Psoas muscle (tissue), 8 donors: ENCODE measurements around the gene HBB. TPM values are rescaled to one million over a fixed set of nuclear protein-coding genes. Genes with fewer than 3 reads are reported as not detected.

ENCODE experiments used
- ATAC-seq, 4 donors: fragments of 200-7000 bp; cut with Tn5 transposase; one replicate each; pipeline ENCODE4 v1.9.1; 2020; ENCODE audit warnings: moderate library complexity in 3 of 4, mild to moderate bottlenecking in 2 of 4
- DNase-seq, 2 donors: peaks; one replicate each; pipeline ENCODE4 v3.0.0-alpha.2; 2020
- H3K27ac ChIP-seq: fragments of 200-600 bp; one replicate; pipeline ENCODE4 v1.8.0; 2022
- H3K27me3 ChIP-seq, 3 donors: fragments of 200-600 bp in 1 of 3; one replicate each; pipeline versions ENCODE4 v1.6.1 to v1.8.0; 2013 to 2022; ENCODE audit warnings: low read length in 2 of 3, mild to moderate bottlenecking in 2 of 3, moderate library complexity in 1 of 3; ENCODE audit not compliant: insufficient read depth in 3 of 3
- H3K36me3 ChIP-seq, 2 donors: fragments of 200-600 bp in 1 of 2; one replicate each; pipeline versions ENCODE4 v1.6.1 to v1.8.0; 2013 to 2022; ENCODE audit warnings: low read depth in 1 of 2, mild to moderate bottlenecking in 1 of 2, moderate library complexity in 1 of 2; ENCODE audit not compliant: insufficient read depth in 1 of 2
- H3K4me1 ChIP-seq: fragments of 200-600 bp; one replicate; pipeline ENCODE4 v1.8.0; 2022
- H3K4me3 ChIP-seq: fragments of 200-600 bp; one replicate; pipeline ENCODE4 v1.8.0; 2022; ENCODE audit warnings: mild to moderate bottlenecking
- H3K9me3 ChIP-seq: fragments of 200-600 bp; one replicate; pipeline ENCODE4 v1.8.0; 2022
- WGBS, 3 donors: extraction: QIAGEN DNeasy Blood & Tissue Kit; methylation state at CpG; one replicate each; pipeline versions ENCODE4 v1.1.6 to v1.1.7; 2013; 5-methylcytosine and 5-hydroxymethylcytosine counted together
- intact Hi-C, 2 donors: fragments of 100-400 bp; cut with DNase I; formaldehyde crosslinking; loops; one replicate each; pipeline versions ENCODE4 v1.11.0 to v1.14.2; 2022
- polyA plus RNA-seq, 3 donors: library from polyadenylated mRNA; stranded (reverse); fragments of 200-250 nt; gene quantifications; one replicate each; pipeline ENCODE4 v1.2.3, GENCODE V29; 2013
- total RNA-seq, 4 donors: library from RNA; stranded (reverse); fragmentation: NEBNext Ultra II Directional in 2 of 4; extraction: Animal tissue kit (Norgen Biotek cat#: 25700) in 2 of 4; gene quantifications; one replicate each; pipeline versions ENCODE4 v1.2.1 to v1.2.4, GENCODE V29; 2021 to 2023
- TF ChIP-seq, protein P1 (sequence below): fragments of 200-600 bp; IDR thresholded peaks from one replicate; pipeline ENCODE4 v1.8.0; 2022; ENCODE audit warnings: antibody characterized with exemption
- donor health status: healthy with polysubstance abuse.
- donor health status: DM: no; HTN: no; CAD: no; lungs with moderate emphysema.
- donor health status: Bipolar disorder and iron deficiency.
- donor health status: healthy.
- donor health status: DM: yes; HTN: yes; CAD: no.
- donor health status: DM: no; HTN: no; CAD: no.
- donor health status: DM: no; HTN: no; CAD: no.
- donor health status: DM: yes; HTN: yes; CAD: no.

The HBB gene
- total and polyA plus RNA-seq, 7 donors: 7.8 to 2,413 (median 22.9) TPM

DNA sequence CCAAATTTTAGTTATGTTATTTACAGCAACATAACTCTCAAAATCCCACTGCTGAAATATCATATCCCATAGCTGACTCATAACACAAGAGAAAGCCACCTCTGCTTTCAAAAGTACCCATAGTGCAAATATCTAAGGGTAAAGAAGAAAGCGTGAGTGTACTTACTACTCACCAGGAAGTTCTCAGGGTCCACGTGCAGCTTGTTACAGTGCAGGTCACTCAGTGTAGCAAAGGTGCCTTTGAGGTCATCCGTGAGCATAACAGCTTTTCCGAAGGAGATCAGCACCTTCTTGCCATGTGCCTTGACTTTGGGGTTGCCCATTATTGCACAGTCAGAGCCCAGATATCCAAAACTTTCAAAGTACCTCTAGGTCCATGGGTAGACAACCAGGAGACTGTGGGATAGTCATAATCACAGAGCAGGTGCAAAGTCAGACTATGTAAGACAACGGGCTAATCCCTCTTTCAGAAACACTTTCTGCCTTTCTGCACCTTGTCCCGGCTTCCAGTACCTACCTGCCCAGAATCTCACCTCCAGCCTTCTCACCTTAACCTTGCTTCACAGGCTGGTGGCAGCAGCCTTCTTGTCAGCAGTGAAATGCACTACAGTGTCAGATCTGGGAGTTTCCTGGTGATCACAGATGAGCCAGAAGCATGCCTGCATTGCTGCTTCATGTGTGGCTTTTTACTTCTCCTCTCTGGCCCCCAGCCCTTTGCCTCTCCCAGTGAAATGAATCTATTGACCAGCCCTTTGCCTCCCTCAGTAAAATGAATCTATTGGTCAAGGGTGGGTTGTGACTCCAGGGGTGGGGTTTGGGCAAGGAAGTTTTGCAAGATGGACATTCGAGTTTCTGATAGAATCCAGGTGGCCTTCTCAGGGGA is 16.3 kb upstream of the HBB start:
- ATAC-seq (no peak), DNase-seq (no peak)
- H3K4me3 ChIP-seq: no peak overlapping the region
- H3K27ac ChIP-seq: no peak overlapping the region
- no peaks in the 10 kb centered on the region for H3K36me3 ChIP-seq
- 65 to 72% (median 71%) methylated on average over 7 of the region's 7 CpGs for WGBS, 3 donors
- no peaks in the 10 kb centered on the region for H3K4me1 ChIP-seq
- no peaks in the 10 kb centered on the region for H3K9me3 ChIP-seq
- TF ChIP-seq, protein P1, sequence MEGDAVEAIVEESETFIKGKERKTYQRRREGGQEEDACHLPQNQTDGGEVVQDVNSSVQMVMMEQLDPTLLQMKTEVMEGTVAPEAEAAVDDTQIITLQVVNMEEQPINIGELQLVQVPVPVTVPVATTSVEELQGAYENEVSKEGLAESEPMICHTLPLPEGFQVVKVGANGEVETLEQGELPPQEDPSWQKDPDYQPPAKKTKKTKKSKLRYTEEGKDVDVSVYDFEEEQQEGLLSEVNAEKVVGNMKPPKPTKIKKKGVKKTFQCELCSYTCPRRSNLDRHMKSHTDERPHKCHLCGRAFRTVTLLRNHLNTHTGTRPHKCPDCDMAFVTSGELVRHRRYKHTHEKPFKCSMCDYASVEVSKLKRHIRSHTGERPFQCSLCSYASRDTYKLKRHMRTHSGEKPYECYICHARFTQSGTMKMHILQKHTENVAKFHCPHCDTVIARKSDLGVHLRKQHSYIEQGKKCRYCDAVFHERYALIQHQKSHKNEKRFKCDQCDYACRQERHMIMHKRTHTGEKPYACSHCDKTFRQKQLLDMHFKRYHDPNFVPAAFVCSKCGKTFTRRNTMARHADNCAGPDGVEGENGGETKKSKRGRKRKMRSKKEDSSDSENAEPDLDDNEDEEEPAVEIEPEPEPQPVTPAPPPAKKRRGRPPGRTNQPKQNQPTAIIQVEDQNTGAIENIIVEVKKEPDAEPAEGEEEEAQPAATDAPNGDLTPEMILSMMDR: no peak
- intact Hi-C loops: no loop called here
- no peaks in the 10 kb centered on the region for H3K27me3 ChIP-seq

DNA sequence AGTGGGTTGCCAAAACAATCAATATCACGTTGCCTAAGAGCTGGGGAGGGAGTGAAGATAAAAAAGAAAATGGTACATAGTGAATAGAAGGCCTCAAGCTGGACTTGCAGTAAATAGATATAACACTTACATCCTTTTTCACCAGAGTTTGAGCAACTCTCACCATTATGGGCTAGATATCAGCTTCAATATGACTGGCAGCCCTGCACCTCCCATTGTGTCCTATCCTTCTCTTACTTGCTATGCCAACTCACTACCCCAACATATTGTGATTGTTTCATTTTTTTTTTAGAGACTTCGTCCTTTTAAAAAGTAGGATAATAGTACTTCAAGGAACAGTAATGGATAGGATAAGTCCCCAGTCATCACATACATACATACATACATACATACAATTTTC is 15.3 kb upstream of the HBB start:
- ATAC-seq (no peak), DNase-seq (no peak)
- Histone ChIP-seq H3K4me3 (no peak overlapping the region), H3K36me3 (no peaks in the 10 kb centered on the region), H3K27ac (no peak overlapping the region), H3K9me3 (no peaks in the 10 kb centered on the region), H3K4me1 (no peaks in the 10 kb centered on the region), H3K27me3 (no peaks in the 10 kb centered on the region)
- intact Hi-C loops: no loop called here
- 70 to 72% (median 72%) methylated on average over 2 of the region's 2 CpGs for WGBS, 3 donors
- TF ChIP-seq, protein P1: no peak

DNA sequence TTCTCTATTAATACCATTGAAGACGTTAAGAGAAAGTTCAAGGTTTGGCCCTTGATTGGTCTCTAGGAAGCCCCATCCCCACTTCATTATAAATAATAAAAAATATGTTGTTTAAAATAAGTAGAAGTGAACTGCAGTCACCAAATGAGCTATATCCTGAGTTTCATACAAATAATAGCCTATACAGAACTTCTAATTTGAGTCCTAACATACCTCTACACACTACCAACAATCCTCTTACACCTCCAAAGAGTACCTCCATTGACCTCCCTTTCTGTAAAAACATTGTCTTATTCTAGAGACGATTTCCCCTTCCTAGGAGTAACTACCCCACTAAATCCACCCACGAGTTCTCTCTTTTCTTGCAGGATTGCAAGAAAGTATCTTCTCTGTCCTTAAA is 14.6 kb upstream of the HBB start:
- Histone ChIP-seq H3K27ac (no peak overlapping the region), H3K4me1 (no peaks in the 10 kb centered on the region), H3K4me3 (no peak overlapping the region), H3K36me3 (no peaks in the 10 kb centered on the region), H3K9me3 (no peaks in the 10 kb centered on the region), H3K27me3 (no peaks in the 10 kb centered on the region)
- 57 to 63% (median 62%) methylated on average over 3 of the region's 3 CpGs for WGBS, 3 donors
- DNase-seq (no peak), ATAC-seq (no peak)
- TF ChIP-seq, protein P1: no peak
- intact Hi-C loops: no loop called here

DNA sequence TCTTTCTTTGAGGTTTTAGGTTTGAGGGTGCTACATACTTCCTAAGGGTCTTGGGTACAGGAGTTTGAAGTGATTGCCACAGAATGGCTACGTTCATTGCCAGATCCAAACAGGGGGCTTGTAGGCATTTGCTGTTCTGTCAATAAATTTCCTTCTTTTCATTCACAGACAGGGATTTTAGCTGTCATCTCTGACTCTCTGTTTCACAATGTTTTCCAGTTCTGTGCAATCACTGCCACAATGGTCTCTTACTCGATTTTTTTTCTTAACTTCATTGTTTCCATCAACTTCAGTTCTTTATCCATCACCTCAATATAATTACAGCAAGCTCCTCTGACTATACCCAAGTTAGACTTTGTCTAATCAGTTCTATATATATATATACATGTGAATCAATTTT is 13.6 kb upstream of the HBB start:
- Histone ChIP-seq H3K36me3 (no peaks in the 10 kb centered on the region), H3K4me3 (no peak overlapping the region), H3K27me3 (no peaks in the 10 kb centered on the region), H3K4me1 (no peaks in the 10 kb centered on the region), H3K9me3 (no peaks in the 10 kb centered on the region), H3K27ac (no peak overlapping the region)
- TF ChIP-seq, protein P1: no peak
- intact Hi-C loops: no loop called here
- no peak for ATAC-seq
- DNase-seq: no peak
- 52 to 65% (median 56%) methylated on average over 2 of the region's 2 CpGs for WGBS, 3 donors
